Hepatic stellate cell (primary cell): ENCODE measurements around the gene METRN.
"Not testable (repeated sequence)": the region's sequence is repeated elsewhere in the genome, so short reads cannot be mapped to it uniquely, and the experiment has no call there.

ENCODE experiments used
- DNase-seq: peaks from one replicate; pipeline ENCODE4 v3.0.0; 2011; ENCODE audit warnings: low spot score

Gene METRN

DNA sequence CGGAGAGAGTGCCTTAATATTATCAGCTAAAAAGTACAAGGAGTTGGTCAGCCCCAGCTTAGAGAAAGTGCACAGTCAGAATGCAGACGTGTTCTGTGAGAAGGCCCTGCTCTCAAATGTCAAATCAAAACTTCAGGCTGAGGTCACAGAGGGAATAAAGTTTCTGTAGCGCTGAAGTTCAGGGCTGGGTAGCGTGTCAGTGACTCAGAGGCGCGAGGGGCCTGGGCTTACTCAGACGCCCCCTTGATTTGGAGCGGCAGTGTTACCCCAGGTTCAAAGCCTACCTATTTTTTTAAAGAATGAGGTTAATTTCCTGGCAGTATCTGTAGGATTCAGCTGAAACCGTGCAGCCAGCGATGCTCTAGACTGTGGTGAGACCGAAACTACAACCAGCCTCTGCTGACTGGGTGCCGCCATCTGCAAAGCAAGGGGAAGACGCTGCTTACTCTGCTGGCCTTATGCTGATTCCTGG lies 21.1 kb downstream of the METRN start:
- DNase-seq: no peak

GRCh38 chr16:736936-737481 lies 22.1 kb downstream of the METRN start:
- DNase-seq: no peak

DNA sequence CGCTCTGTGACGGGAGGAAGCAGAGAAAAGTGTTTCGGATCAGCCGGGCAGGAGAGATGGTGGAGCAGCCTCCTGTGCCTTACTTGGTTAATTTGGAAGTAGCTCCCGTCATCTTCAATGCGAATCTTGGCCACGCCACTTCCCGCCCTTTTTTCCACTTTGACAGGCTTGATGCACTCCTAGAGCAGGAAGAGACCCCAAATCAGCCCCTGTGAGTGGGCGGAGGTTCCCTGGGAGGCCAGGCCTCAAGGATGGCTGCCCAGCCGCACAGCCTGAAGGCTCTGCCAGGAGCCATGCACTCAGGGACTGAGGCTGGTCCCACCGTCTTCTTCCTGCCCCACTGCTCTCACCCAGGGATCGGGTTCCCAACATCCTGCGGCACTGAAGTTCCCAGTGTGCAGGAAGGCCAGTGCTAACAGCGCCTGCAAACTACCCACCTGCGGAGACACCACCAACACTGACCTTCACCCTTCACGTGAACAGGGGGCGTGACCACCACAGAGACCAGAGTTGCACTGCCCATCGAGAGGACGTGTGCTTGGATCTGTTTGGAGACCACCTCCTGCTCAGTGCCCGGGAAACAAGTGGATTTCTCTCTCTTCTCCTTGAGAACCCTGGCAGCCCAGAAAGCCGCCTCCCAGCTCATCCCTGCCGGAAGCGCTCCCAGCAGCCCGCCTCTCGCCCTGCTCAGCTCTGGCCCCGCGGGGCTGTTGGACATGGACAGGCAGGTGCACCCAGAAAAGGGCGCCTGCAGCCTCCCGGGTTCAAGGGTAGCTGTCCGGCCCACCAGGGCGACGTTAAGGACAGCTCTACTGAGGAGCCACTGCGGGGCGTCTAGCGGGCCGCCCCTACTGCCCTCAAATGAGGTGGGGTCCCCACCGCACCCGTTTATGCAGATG lies 24.9 kb downstream of the METRN start:
- no peak for DNase-seq

DNA sequence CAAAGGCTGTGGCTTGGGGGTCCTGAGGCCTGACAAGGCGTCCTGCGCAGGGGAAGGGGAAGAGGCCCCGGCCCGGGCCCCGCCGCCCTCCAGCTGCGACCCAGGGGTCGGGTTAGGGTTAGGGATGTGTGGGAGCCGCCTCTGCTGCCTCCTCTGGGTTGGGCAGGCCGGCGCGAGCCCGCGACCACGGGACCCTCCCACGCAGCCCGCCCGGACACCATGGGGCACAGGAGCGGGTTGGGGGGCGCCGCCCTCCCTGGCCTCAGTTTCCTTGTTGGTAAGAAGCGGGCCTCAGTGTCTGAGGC lies 25.5 kb downstream of the METRN start:
- DNase-seq: no peak

DNA sequence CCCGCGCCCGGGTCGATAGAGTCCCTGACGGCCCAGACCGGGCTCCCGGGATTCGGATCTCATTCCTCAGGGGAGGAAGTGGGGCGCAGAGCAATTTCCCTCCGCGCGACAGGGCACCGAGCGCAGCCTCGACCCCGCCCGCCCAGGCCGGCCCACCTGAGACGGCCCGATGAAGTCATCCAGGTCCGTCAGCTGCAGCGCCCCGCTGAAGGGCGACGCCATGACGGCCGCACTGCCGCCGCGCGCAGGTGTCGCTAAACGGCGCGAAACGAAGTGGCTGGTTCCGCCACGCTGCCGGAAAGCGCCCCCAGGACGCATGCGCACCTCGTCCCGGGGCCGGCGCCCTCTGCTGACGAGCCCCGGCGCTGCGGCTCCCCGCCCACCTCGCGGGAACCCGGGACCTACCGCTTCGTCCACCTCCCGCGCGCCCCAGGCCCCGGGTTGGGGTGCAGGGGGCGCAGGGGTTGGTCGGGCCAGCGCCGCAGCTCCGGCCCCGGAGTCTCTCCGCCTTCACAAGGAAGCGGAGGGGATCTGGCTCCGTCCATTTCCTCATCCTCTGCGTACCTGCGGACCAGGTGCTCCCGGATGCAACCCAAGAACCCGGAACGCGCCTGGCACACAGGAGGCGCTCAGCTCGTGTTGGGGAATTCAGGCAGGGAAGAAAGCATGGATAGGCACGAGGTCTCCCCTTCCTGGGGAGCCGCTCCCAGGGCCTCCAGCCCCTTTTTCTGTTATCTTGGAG lies 26.0 kb downstream of the METRN start, which contains the start of gene CIAO3:
Gene CIAO3, minus strand, starts transcription at position 234 of the 742 bp plus-strand sequence. Its CDS starts 12 bp downstream, at position 222.
- DNase-seq: peak; percentile 93

DNA sequence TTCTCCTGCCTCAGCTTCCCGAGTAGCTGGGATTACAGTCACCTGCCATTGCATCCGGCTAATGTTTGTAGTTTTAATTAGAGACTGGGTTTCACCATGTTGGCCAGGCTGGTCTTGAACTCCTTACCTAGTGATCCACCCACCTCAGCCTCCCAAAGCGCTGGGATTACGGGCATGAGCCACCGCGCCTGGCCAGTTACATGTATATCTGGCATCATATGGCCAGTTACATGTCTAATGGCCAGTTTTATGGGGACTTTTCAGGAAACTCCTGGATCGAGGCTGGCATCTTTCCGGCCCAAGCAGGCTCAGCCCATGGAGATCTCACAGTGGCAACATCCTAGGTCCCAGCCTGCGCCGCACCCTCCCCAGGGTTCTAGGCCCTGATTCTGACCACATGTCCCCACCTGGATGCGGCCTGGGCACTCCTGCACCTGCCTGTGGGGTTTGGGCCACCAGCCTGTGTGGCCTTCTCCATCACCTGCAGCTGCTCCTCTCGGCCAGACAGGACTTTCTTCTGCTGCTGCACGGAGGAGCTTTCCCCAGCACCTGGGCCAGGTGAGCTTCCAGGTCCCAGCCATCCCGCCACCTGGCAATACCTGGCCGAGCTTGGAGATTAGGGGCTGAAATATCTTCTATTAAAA lies 27.2 kb downstream of the METRN start:
- DNase-seq: no peak

DNA sequence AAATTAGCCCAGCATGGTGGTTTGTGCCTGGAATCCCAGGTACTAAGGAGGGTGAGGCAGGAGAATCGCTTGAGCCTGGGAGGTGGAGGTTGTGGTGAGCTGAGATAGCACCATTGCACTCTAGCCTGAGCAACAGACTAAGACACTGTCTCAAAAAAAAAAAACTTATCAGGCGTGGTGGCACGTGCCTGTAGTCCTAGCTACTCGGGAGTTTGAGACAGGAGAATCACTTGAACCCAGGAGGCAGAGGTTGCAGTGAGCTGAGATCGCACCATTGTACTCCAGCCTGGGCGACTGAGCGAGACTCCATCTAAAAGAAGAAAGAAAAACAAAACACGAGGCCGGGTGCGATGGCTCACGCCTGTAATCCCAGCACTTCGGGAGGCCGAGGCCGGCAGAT lies 28.0 kb downstream of the METRN start:
- not testable (repeated sequence) for DNase-seq

- no peak for DNase-seq
Observed at GRCh38 chr16:743794-744500, 29.0 kb downstream of the METRN start.

GRCh38 chr16:745739-746138 lies 30.8 kb downstream of the METRN start:
- no peak for DNase-seq

- DNase-seq: no peak
Observed at GRCh38 chr16:746637-747036, 31.7 kb downstream of the METRN start.

DNA sequence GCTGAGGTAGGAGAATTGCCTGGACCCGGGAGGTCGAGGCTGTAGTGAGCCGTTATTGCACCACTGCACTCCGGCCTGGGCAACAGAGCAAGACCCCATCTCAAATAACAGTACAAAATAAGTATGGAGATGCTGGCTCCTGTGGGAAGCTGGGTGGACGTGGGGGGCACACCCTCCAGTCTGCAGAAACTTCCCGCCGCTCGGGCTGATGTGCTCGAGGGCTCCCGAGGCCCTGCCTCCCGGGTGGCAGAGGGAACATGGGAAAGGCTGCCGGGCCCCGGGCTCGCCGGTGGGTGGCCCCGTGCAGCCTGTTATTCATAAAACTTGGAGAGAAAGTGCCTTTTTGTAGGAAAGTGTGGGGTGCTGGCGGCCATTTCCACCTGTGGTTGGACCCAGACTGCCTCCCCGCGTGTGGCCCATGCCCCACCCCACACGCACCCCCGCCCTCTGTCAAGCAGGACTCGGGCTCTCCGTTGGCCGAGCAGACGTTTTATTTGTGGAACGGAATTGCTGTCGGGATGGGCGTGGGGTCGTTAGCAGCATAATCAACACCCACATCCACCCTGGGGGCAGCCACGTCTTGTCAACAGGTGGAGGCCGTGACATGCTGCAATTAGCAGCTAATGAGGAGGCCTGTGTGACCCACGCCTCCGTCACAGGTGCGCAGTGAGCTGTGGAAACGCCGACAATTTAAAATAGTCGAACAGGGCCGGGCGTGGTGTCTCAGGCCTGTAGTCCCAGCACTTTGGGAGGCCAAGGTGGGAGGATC lies 33.2 kb downstream of the METRN start:
- DNase-seq: no peak

DNA sequence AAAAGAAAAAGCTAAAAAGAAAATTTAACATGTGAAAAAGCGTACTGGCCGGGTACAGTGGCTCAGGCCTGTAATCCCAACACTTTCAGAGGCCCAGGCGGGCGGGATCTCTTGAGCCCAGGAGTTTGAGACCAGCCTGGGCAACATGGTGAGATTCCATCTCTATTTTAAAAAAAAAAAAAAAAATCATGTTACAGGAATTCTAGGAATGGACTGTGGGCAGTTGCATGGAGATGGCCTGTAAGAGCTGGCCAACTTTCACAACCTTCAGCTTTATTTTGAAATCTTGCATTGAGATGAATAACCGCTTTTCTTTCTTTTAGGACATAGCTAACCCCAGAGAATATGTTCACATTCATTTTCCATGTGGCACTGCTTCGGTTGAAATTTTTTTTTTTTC lies 34.1 kb downstream of the METRN start:
- peak; percentile 82 for DNase-seq

DNA sequence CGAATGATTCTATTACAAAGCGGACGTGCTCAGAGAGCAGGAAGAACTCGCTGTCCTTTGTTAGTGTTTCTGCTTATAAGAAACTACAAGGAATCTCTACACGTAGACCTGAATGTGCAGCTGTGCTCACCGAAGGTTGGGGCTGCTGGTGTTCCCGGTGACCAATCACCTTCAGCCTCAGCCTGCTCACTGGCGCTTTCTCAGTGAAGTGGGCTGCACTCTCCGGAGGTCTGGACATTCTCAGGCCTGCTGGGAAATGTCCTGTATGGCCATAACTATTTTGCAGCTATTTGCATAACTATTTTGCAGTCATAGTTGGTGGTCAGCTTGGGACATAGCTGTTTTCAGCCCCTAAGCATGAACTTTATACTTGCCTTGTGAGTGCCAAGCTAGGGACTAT lies 35.6 kb downstream of the METRN start:
- no peak for DNase-seq

- DNase-seq: no peak
Observed at GRCh38 chr16:751152-752006, 36.5 kb downstream of the METRN start.

DNA sequence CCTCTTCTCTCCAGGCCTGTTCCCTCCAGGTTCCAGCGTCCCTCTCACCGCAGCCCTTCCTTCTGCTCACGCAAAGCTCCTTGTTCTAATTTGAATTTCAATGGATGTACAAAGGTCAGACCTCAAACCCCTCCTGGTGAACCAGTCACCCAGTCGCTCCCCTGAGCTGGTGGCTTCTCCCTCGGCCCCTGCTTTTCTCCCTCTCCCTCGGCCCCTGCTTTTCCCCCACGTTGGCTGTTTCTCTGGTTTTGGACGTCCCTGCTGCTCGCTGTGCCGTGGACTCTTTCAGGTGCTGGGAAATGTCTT lies 37.0 kb downstream of the METRN start:
- no peak for DNase-seq

DNA sequence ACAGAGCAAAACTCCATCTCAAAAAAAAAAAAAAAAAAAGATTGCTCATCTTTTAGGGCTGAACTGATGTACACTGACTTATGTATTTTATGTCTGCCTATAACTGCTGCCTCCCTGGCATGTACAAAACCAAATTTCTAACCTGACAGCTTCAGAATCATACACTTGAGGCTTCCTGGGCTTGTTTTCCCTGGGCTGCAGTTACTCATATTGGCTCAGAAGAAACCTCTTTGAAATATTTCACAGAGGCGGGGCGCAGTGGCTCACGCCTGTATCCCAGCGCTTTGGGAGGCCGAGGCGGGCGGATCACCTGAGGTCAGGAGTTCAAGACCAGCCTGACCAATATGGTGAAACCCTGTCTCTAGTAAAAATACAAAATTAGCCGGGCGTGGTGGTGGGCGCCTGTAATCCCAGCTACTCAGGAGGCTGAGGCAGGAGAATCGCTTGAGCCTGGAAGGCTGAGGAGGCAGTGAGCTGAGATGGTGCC lies 39.2 kb downstream of the METRN start:
- not testable (repeated sequence) for DNase-seq

- DNase-seq: no peak
Observed at GRCh38 chr16:754656-755055, 39.7 kb downstream of the METRN start.

DNA sequence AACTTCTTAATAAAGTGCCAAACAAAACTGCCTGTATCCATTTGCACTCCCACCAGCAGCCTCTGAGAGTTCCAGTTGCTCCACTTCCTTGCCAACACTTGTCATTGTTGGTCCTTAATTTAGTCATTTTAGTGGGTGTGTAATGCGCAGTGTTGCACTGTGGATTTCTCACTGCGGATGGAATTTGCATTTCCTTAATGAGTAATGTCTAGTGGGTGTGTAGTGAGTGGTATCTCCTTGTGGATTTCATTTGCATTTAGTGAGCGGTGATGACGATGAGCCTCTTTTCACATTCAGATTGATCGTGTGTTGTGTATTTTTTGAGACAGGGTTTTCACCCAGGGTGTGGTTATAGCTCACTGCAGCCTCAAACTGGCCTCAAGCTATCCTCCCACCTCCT lies 41.5 kb downstream of the METRN start:
- DNase-seq: no peak

GRCh38 chr16:759110-759910 lies 44.4 kb downstream of the METRN start:
- DNase-seq: no peak
